Epithelial cell of proximal tubule (primary cell): Measurements from ENCODE around the gene CD33. TPM values are rescaled to one million over a fixed set of nuclear protein-coding genes. Genes with fewer than 3 reads are reported as not detected.

Experiments
- DNase-seq: peaks from one replicate; pipeline ENCODE4 v3.0.0-alpha.2; 2011; ENCODE audit warnings: low read depth
- H3K4me3 ChIP-seq: 2 replicates; pipeline ENCODE4 v1.5.1; 2011; ENCODE audit warnings: low read depth, mild to moderate bottlenecking, low read length
- CTCF ChIP-seq: conservative IDR thresholded peaks from 2 replicates; pipeline ENCODE4 v1.5.1; 2012; ENCODE audit warnings: low read depth, mild to moderate bottlenecking, low read length
- total RNA-seq: library from RNA; depleted of rRNA; stranded (reverse); fragments of >200 nt; gene quantifications from 2 replicates; pipeline ENCODE4 v1.2.3, GENCODE V29; 2015

CD33 gene
- total RNA-seq, 1 donor from 2014 or later: not detected

DNA sequence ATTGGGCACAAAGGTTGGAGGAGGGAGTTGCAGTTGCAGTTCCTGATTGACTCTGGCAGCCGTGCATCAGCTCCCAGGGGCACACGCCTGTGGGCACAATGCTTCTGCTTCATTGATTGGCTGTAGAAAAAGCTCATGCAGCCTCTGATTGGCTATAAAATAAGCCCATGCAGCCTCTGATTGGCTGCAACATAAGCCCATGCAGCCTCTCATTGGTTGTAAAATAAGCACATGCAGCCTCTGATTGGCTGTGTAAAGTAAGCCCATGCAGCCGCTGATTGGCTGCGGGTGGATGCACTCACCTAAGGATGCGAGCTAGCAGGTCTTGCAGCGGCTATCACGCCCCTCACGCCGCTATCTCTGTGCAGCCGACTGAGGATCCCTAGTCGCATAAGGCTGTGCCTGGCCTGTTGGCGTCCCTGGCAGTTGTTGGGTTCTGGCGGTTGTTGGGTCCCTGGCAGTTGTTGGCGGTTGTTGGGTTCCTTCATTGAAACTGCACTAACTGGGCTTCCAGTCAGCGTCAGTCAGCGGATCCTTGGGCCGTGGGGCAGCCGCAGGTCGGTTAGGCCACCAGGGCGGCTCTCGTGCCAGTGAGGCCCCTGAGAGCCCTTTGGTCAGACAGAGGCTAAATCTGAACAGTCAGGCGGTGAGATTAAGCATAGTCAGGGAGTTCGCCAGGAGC lies 26.0 kb downstream of the CD33 start, which contains the start of gene SIGLECL1:
TSS of gene SIGLECL1 (plus strand) at position 295 of the 682 bp plus-strand sequence. CDS start 12,993 bp downstream, outside the sequence.
- TF ChIP-seq CTCF: no peak
- H3K4me3 ChIP-seq: no peak within 1 kb of the TSS
- DNase-seq: no peak

- DNase-seq: no peak
- TF ChIP-seq CTCF: no peak
- no peak overlapping the region for H3K4me3 ChIP-seq
These were observed 26.6 kb downstream of the CD33 start for GRCh38 chr19:51251468-51251820.

DNA sequence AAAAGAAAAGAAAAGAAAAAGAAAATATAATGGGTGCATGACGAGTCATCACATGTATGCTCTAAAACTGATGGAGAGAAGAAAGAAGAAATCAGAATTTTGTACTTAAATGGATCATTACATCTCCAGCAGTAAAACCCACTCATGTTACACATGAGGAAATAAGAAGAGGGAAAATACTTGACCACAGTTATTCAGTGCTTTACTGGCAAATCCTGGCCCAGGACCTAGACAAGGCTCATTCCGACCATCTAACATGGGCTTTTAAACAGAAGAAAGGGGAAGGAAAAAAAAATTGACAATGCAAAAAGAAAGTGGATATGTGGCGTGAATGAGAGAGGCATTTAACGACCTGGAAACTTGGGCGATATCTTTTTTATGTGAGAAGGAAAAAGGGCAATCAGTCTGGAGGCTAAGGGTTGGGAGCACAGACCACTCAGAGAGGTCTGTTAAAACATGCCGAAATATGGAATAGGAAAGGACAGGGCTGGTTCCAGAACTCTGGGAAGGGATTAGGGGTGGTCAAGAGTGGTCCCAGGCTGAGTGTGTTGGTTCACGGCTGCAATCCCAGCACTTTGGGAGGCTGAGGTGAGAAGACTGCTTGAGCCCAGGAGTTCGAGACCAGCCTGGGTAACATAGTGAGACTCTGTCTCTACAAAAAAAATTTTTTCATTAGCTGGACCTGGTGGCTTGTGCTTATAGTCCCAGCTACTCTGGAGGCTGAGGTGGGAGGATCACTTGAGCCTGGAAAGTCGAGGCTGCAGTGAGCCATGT lies 27.6 kb downstream of the CD33 start:
- H3K4me3 ChIP-seq: no peak overlapping the region
- no peak for DNase-seq
- no peak for TF ChIP-seq CTCF

- no peak for DNase-seq
- no peak overlapping the region for H3K4me3 ChIP-seq
- TF ChIP-seq CTCF: no peak
These were observed 28.4 kb downstream of the CD33 start for GRCh38 chr19:51253088-51253806.

GRCh38 chr19:51256155-51256625 lies 31.3 kb downstream of the CD33 start:
- no peak for DNase-seq
- no peak overlapping the region for H3K4me3 ChIP-seq
- TF ChIP-seq CTCF: no peak

GRCh38 chr19:51257471-51257870 lies 32.6 kb downstream of the CD33 start:
- H3K4me3 ChIP-seq: no peak overlapping the region
- no peak for TF ChIP-seq CTCF
- DNase-seq: no peak
